T-helper 9 cell (primary cell): ENCODE data around the gene ENOSF1.
"Not testable (repeated sequence)": the region's sequence is repeated elsewhere in the genome, so short reads cannot be mapped to it uniquely, and the experiment has no call there.

Experiments
- DNase-seq: peaks from one replicate; pipeline ENCODE4 v3.0.0-alpha.2; 2020

ENOSF1 gene

DNA sequence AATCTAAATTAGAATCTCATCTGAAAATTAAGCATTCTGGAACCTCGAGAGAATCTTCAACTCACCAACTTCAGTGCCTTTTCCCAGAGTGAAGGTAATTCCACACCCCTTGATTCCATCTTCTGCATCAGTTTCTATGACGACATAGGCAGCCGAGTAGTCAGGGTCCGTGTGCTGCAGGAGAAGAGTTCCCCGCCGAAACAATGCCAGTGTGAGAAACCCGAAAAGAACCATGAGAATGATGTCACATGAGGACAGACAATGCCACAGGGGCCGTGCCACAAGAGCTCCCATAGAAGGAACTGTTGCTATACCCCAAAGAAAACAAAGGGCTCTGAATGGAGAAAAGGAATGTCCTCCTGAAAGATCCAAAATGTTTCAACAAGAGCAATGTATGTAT, 6.0 kb downstream of the ENOSF1 start:
- no peak for DNase-seq

DNA sequence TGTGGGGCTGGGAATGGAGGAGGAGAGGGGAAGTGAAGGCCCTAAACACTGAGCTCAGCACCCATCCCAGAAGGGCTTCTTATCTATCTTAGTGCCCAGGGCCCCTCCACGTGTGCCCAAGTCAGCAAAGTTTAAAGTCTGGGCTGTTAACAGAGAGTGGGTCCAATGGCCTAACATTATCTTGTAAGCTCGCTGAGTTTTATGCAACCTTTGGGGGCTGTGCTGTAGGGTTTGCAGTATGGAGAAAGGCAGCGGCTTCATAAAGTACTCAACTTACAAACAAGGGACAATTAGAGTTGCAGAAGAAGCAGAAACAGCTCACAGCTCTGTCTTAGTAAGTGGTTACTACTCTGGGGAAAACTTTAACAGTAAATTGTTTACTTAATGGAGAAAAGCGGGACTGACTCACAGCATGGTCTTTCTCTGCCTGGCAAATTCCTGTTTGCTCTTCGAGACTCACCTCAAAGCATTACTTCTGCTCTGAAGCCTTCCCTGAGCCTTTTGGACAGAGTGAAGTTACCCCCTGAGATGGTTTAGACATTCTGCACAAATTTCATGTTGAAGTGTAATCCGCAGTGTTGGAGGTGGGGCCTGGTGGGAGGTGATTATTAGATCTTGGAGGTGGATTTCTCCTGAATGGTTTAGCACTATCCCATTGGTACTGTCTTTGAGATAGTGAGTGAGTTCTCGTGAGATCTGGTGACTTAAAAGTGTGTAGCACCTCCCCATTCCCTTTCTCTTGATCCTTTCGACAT, 9.0 kb downstream of the ENOSF1 start:
- no peak for DNase-seq

DNA sequence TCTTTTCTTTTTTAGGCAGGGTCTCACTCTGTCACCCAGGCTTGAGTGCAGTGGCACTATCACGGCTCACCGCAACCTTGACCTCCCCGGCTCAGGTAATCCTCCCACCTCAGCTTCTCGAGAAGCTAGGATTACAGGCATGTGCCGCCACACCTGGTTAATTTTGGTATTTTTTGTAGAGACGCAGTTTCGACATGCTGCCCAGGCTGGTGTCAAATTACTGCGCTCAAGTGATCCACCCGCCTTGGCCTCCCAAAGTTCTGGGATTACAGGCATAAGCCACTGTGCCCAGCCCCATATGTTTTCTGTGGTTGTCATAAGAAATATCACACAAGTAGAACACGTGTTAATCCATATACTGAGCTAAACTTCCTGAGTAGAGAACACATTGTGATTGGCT, 14.6 kb downstream of the ENOSF1 start:
- no peak for DNase-seq

DNA sequence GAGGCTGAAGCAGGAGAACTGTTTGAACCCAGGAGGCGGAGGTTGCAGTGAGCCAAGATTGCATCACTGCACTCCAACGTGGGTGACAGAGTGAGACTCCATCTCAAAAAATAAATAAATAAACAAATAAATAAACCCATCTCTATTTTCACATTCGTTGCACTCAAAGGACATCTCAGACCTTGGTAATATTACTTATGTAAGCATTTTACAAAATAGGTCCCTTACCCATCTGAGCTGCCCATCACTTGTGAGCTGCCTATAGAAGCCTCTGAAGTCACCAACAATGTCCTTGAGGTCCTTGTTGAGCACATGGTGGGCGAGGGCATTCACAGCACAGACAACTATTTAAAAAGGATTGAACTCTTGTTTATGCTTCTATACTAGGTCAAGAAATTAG, 15.4 kb downstream of the ENOSF1 start:
- DNase-seq = no peak

DNA sequence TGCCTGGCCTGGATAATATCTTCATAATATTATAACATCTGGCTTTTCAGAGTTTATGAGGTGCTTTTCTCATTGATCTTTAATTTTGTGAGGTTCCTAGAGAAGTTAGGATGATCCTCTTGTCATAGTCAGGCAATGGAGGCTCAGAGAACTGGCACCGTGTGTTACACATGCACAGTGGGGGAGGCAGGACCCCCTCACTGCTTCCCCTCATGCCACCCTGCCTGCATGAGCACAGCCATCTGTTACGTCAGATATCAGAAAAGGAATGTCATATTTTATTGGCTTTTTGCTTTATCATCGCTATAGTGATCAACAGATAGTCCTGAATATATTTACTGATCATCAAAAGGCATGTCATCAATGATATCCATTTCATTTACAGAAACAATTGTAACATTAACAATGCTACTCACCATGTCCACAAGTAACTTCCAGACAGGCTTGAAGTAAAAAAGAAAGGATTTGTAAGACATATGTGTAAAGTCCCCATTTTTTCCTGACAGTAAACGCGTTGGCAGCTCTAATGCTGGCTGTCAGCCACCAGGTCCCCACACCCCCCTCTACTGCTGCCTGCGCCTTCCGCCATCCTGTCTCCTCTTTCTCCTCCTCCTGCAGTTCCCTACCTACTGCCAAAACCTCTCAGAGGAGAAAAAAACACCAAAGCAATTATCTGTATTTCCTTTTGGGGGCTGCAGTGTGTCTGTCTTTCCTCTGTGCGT, 18.8 kb downstream of the ENOSF1 start:
- DNase-seq = no peak

DNA sequence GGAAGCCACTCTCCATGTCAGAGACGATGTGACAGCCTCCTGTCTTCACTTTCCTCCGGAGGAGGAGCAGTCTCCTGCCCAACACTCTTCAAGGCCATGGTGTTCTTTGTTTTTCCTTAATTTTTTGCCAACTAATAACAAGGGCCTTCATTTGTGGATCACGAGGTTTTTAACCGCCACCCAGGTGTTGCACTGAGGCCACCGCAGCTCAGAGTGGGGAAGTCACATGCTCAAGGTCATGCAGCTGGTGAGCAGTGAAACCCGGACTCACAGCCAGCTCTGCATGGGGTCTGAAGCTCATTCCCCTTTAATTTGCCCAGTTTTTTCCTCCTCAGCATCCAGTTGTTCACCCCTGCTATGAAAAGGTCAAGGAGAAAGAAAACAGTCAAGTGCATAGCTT, 19.6 kb downstream of the ENOSF1 start:
- DNase-seq = no peak

DNA sequence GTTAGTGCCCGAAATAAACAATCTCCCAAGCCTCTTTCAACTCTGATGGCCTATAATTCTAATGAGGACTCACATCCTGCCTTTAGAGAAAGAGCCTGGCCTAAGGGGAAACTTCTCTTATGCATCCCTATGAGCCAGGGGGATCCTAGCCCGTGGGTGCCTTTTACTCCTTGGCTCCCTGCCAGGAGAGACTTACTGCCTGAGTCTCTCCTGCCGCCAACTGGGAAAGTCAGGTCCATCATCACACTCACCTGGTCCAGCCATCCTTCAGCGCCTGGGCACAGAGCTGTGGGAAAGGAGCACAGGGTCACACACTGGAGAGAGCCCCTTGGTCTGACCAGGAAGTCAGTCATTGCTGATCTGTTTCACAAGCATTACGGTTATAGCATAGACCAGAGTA, 24.1 kb downstream of the ENOSF1 start:
- DNase-seq = no peak

DNA sequence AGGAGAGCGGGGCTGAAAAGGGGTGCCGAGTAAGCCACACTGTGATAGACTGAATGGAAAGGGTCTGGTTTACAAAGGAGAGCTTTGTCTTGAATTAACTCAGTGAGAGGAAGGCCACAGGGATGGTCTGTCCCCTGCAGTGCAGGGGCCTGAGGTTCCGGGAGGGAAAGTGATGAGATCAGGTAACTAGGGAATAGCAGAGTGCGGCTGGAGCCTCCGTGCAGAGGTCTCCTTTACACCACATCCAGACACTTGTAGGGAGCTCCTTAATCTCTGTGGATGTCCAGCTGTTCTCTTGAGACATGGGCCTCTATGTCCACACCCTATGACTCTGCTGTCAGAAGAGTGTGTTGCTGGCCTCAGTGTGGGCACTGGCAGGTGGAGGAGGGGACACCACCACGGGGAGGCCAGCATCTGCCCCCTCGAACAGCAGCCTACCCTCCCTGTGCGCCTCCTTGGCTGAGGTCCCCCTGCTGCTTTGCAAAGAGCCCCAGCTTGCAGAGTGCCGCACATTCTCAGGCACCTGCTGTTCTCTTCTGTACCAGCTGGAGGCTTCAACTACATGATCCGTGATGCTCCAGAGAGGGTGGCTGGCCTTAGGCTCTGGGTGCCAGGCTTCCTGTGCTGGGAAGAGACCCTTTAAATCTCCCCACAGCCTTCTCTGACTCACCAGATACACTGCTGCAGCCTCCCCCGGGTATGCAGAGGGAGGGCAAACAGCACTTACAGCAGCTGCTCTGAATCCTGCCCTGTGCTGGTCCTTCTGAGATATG, 25.9 kb downstream of the ENOSF1 start:
- no peak for DNase-seq

DNA sequence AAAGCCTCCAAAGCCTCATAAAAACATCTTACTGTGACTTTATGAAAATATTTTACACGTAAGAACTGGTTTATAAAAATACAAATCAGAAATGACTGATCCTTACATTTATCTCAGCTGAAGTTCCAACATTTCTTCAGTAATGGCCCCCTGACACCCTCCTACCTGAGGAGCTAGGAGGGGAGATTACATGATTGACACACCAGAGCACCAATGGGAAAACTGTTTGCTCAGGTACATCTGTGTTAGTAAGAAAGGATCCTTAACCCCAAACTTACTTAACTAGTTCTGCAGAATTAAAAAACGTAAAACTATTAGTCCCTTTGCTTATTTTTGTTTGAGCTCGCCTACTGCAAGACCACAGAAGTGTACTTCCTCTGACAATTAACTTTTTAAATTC, 27.0 kb downstream of the ENOSF1 start:
- no peak for DNase-seq

DNA sequence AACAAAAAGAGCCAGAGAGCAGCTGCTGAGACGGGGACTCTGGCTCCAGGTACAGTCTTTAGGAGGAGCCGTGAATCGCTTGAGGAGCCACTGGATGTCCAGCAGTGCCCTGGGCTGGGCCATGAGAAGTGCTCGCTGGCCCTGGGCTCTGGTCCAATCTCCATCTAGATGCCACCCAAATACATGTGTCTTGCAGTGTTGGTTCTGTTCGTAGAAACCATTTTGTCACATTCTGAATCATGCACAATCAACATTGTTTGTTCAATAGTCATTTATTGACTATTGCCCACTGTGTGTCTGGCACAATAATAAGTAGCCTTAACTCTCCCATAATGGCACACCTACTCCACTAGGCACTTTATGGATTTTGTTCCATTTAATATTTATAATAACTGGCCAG, 28.9 kb downstream of the ENOSF1 start:
- DNase-seq = no peak

DNA sequence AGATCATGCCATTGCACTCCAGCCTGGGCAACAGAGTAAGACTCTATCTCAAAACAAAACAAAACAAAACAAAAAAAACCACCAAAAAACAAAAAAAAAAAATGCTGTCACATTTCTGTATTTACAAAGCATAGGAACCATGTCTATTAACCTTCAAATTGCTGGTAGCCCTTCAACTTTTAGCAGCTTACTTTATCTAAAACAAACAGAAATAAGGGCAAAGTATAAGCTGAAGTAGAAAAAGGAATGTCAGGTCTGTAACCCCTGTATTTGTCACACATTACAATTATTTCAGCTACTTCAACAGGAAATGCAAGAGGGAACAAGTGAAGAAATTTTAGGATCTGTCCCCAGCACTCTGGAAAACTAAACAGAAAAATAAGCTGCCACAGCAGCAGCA, 29.6 kb downstream of the ENOSF1 start:
- no peak for DNase-seq

DNA sequence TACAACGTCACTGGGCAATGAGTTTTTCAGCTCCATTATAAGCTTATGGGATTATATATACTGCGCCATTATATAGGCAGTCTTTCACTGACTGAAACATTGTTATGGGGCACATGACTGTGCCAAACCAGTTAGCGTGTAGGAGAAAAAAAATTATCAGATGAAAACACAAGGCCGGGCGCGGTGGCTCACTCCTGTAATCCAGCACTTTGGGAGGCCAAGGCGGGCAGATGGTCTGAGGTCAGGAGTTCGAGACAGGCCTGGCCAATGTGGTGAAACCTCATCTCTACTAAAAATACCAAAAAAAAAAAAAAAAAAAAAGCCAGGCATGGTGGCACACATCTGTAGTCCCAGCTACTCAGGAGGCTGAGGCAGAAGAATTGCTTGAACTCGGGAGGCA, 30.0 kb downstream of the ENOSF1 start:
- DNase-seq = not testable (repeated sequence)

DNA sequence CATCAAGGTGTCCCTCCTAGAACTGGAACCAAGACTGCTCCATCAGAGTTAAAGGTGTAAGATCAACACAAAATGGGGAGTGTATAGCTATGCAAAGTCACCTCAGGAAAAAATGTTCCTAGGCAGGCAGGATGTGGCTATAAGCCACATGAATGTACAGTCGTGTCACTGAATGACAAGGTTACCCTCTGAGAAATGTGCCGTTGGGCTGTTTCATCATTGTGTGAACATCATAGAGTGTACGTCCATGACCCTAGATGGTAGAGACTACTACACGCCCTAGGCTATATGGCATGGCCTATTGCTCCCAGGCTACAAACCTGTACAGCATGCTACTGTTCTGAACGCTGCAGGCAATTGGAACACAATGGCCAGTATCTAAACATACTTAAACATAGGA, 30.4 kb downstream of the ENOSF1 start:
- no peak for DNase-seq

DNA sequence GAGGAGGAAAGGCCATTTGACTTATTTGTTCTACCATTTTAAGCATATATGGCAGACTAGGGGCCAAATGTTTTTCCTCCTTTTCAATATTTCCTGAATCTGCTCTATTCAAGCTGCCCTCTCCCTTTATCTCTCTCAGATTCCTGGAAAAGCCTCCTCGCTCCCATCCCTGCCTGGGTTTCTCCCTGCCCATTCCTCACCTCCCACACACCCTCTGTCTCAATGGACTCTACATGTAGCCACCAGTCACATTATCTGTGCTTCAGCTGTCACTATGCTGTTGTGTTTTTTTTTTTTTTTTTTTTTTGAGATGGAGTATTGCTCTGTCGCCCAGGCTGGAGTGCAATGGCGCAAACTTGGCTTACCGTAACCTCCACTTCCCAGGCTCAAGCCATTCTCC, 32.0 kb downstream of the ENOSF1 start:
- DNase-seq = no peak

DNA sequence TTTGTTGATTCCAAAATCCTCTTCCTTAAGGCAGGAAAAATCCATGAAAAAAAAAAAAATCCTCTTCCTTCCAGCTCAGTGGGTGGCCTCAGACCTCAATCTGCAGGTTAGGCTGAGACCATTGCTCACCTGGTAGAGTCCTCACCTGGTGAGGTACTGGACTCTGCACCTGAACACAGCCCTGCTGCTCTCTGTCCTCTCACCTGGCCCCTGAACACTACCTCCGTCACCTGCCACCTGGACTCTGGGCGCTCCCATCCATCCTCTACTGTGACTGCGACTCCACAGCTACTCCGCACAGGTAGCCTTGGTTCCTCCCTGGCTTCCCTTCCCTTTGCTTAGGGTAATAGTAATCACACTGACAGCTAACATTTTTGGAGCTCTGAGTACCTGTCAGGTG, 32.9 kb downstream of the ENOSF1 start:
- no peak for DNase-seq

DNA sequence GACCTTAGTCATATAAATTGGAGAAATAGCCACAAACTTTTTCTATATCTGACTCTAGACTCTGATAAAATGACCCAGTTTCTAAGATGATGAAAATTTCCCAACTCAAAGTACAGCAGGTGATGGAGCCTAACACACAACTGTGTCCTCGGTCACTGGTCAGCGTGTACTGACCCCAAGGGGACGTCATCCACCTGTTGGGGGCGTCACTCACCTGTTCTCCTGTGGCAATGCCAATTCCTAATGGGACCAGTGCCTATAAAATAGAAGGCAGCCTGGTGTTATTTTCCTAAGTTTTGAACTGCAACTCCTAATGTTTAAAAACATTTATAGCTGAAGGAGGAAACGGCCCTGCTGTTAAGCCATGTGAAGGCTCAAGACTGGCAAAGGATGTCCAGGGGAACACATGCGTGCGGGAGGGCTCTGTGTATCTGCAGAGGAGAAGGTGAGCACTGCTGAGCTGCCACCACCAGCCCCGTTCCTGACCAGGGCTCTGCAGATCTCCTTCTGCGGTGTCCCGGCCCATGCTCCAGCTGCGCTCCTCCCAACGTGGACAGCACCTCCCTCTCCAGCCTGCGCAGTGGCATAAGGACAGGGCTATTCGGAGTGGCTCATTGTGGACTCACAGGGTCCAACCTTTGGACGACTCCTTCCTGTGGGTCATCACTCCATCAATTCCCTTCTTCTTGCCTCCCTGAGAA, 33.8 kb downstream of the ENOSF1 start:
- DNase-seq = no peak

DNA sequence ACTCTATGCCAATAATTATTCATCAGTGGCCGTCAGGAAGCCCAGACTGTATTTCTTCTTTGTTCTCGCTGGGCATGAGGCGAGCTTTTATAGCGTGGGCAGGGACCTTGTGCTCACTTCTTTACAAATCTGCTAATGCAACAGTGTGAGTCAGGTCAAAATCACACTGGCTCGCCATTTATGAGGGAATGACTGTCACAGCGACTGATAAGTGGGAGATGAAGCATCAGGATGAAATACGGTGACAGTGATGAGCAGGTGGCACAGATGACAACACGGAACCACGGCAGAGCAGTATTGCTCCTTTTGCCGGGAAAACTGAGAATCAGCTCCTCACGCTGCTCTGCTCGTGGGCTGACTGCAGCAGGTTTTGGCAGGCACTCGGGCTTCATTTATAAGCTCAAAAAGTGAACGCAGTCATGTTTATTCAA, 34.5 kb downstream of the ENOSF1 start:
- DNase-seq = no peak

DNA sequence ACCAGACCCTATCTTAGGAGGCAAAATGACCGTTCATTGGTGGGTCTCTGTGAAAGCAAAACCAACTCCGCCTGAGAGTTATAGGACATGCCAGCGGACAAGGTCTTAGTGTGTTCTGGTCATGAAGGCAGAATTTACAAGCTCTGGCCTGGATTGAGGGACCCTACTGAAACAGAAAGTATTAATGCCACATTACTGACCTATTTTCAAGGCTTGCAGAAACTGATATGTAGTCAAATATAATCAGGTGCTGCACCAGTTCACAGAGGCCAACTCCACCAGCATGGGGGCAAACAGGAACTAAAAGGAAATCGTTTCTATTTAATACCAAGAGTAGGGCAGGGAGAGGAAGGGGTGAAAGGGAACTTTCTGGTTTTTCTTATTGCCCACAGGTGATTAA, 35.3 kb downstream of the ENOSF1 start:
- DNase-seq = no peak

DNA sequence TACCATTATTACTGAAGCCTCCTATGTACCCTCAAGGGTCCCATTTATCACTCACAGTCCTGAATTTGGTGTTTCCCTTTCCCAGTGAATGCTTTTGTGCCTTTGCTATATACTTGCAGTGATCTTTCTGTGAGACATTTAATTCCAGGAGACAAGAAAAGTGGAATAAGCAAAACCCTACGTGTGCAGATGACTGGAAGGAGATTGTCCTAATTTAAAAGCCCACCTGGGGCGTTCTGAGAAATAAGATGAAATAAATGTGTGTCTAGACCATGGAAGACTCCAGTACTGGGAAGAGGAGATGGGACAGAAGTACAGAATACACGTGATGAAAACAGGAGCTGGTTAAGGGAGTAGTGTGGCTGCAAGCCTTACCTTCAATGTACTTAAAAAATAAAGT, 35.7 kb downstream of the ENOSF1 start:
- DNase-seq = no peak

DNA sequence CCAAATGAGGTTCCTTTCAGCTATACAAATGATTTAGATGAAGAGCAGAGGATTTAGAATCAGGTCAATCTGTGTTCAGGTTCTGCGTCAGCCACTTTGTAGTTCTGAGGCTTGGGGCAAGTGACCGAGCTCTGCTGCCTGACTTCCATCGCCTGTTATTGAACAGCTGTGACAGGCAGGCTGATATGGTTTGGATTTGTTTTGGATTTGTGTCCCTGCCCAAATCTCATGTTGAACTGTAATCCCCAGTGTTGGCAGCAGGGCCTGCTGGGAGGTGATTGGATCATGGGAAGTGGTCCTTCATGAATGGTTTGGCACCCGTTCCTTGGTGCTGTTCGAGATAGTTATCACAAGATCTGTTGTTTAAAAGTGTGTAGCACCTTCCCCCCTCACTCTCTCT, 36.4 kb downstream of the ENOSF1 start:
- no peak for DNase-seq

DNA sequence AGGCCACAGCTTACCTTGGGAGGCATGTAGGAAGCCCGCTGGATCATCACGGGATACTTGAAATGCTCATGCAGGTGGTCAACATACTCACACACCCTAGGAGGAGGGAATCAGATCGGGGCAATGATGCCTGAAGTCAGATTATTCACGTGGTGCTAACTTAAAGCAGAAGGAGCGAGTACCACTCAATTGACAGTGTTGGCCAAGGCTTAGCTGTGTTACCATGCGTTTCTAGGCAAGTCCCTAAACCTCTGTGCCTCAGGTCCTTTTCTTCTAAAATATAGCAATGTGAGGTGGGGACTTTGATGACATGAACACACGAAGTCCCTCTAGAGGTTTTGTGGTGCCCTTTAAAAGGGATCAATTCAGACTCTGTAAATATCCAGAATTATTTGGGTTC, 37.1 kb downstream of the ENOSF1 start:
- no peak for DNase-seq

DNA sequence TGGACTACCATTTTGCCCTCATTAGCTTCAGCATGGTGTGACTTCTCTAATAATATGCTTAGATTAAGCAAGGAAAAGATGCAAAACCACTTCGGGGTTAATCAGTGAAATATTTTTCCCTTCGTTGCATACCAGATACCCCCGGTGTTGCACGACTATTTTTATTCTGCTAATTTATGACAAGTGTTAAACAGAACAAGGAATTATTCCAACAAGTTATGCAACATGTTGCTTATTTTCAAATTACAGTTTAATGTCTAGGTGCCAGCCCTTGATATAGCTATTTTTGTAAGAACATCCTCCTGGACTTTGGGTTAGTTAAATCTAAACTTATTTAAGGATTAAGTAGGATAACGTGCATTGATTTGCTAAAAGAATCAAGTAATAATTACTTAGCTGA, 38.7 kb downstream of the ENOSF1 start:
- DNase-seq = no peak

DNA sequence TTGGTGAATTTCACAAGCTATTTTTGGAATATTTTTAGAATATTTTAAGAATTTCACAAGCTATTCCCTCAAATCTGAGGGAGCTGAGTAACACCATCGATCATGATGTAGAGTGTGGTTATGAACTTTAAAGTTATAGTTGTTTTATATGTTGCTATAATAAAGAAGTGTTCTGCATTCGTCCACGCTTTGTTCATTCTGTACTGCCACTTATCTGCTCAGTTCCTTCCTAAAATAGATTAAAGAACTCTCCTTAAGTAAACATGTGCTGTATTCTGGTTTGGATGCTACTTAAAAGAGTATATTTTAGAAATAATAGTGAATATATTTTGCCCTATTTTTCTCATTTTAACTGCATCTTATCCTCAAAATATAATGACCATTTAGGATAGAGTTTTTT, 39.1 kb downstream of the ENOSF1 start:
- DNase-seq = no peak
